Karpas-422 (cell line): ENCODE results near the gene ABRACL. TPM values are rescaled to one million over a fixed set of nuclear protein-coding genes. Genes with fewer than 3 reads are reported as not detected.
"Not testable (repeated sequence)": the region's sequence is repeated elsewhere in the genome, so short reads cannot be mapped to it uniquely, and the experiment has no call there.

Experiments
- DNase-seq: peaks from one replicate; pipeline ENCODE4 v3.0.0-alpha.2; 2015
- H2AFZ ChIP-seq: fragments of 200-600 bp; sonication (generic); 2 replicates; pipeline ENCODE4 v1.6.1; 2014; ENCODE audit warnings: antibody characterized with exemption, low read length, mixed read lengths
- H3K27ac ChIP-seq: fragments of 200-600 bp; sonication (generic); 2 replicates; pipeline ENCODE4 v1.5.1; 2014; ENCODE audit warnings: mild to moderate bottlenecking, low read length, moderate library complexity
- H3K27me3 ChIP-seq: fragments of 200-600 bp; sonication (generic); 2 replicates; pipeline ENCODE4 v1.6.1; 2014; ENCODE audit warnings: low read length, mixed read lengths
- H3K36me3 ChIP-seq: fragments of 200-600 bp; sonication (generic); 2 replicates; pipeline ENCODE4 v1.6.1; 2014; ENCODE audit warnings: low read length, mixed read lengths; ENCODE audit not compliant: insufficient read depth
- H3K4me1 ChIP-seq: fragments of 200-600 bp; sonication (generic); 2 replicates; pipeline ENCODE4 v1.6.1; 2014; ENCODE audit warnings: mild to moderate bottlenecking, low read length, mixed read lengths
- H3K4me2 ChIP-seq: fragments of 200-600 bp; sonication (generic); 2 replicates; pipeline ENCODE4 v1.6.1; 2014; ENCODE audit warnings: low read length, low read depth, mild to moderate bottlenecking; ENCODE audit not compliant: poor library complexity, severe bottlenecking
- H3K4me3 ChIP-seq: fragments of 200-600 bp; sonication (generic); 2 replicates; pipeline ENCODE4 v1.5.1; 2014; ENCODE audit warnings: mild to moderate bottlenecking, antibody characterized with exemption, low read length, mixed read lengths
- H3K79me2 ChIP-seq: fragments of 200-600 bp; sonication (generic); 2 replicates; pipeline ENCODE4 v1.6.1; 2014; ENCODE audit warnings: mild to moderate bottlenecking, low read length, mixed read lengths
- H3K9ac ChIP-seq: fragments of 200-600 bp; sonication (generic); 2 replicates; pipeline ENCODE4 v1.6.0; 2014; ENCODE audit warnings: low read length
- H3K9me2 ChIP-seq: fragments of 200-600 bp; sonication (generic), shearing (Covaris generic); replicated peaks from 2 replicates; pipeline ENCODE4 v1.6.0; 2014; ENCODE audit warnings: mild to moderate bottlenecking, low read length, moderate library complexity; ENCODE audit not compliant: insufficient read depth
- H3K9me3 ChIP-seq: fragments of 300-700, 200-600 bp; sonication (generic); 2 replicates; pipeline ENCODE4 v1.6.1; 2014; ENCODE audit warnings: low read length, mixed read lengths
- H4K20me1 ChIP-seq: fragments of 200-600 bp; sonication (generic); 2 replicates; pipeline ENCODE4 v1.6.1; 2014; ENCODE audit warnings: mild to moderate bottlenecking, antibody characterized with exemption, low read length, low read depth; ENCODE audit not compliant: insufficient read depth
- total RNA-seq: library from RNA; depleted of rRNA; stranded (reverse); fragments of >200 nt; shearing (Covaris generic); gene quantifications from 2 replicates; pipeline ENCODE4 v1.2.3, GENCODE V29; 2014; ENCODE audit warnings: low replicate concordance

ABRACL gene
- total RNA-seq, 1 experiment from 2014 or later = 219 TPM

- Histone ChIP-seq H3K27me3 (no peaks in the 10 kb centered on the region), H4K20me1 (no peaks in the 10 kb centered on the region), H3K9me2 (no peaks in the 10 kb centered on the region), H3K36me3 (no peaks in the 10 kb centered on the region), H3K4me3 (no peak overlapping the region), H3K9ac (peak overlapping the region; percentile 31; the same call in 1 of the 2 replicates), H3K4me1 (peaks cover 17% of the 10 kb centered on the region), H3K27ac (no peak overlapping the region), H3K79me2 (no peaks in the 10 kb centered on the region), H2AFZ (peak overlapping the region; percentile 99), H3K9me3 (no peaks in the 10 kb centered on the region), H3K4me2 (peak overlapping the region; percentile 62)
- DNase-seq = peak; percentile 82
Measured at GRCh38 chr6:139016337-139017213, 12.0 kb upstream of the ABRACL start.

GRCh38 chr6:139017227-139017626 lies 11.3 kb upstream of the ABRACL start:
- H3K4me2 ChIP-seq = no peak overlapping the region
- no peak overlapping the region; the same call in 1 of the 2 replicates for H2AFZ ChIP-seq
- peaks cover 17% of the 10 kb centered on the region for H3K4me1 ChIP-seq
- H3K9me2 ChIP-seq = no peaks in the 10 kb centered on the region
- no peaks in the 10 kb centered on the region for H3K27me3 ChIP-seq
- no peaks in the 10 kb centered on the region for H4K20me1 ChIP-seq
- H3K4me3 ChIP-seq = no peak overlapping the region
- H3K36me3 ChIP-seq = no peaks in the 10 kb centered on the region
- no peak for DNase-seq
- H3K9me3 ChIP-seq = no peaks in the 10 kb centered on the region
- H3K27ac ChIP-seq = no peak overlapping the region
- H3K9ac ChIP-seq = no peak overlapping the region
- H3K79me2 ChIP-seq = no peaks in the 10 kb centered on the region

DNA sequence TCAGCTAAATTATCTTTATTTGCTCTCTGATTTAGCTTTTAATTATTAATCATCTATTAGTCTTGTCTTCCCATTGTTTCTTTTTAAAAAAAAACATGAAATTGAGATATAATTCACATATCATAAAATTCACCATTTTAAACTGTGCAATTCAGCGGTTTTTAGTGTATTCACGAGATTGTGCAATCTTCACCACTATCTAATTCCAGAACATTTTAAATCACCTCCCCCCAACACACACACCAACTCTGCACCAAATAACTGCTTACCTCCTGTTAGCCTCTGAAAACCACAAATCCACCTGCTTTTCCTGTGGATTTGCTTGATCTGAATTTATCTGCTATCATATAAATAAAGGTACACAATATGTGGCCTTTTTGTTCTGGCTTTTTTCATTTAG lies 8.8 kb upstream of the ABRACL start:
- Histone ChIP-seq H3K9me3 (no peaks in the 10 kb centered on the region), H3K9ac (no peak overlapping the region), H3K9me2 (no peaks in the 10 kb centered on the region), H3K27ac (no peak overlapping the region), H3K4me2 (no peak overlapping the region), H3K79me2 (no peaks in the 10 kb centered on the region), H3K36me3 (no peaks in the 10 kb centered on the region), H3K4me3 (no peak overlapping the region), H4K20me1 (no peaks in the 10 kb centered on the region), H2AFZ (no peak overlapping the region), H3K4me1 (peaks cover 17% of the 10 kb centered on the region), H3K27me3 (no peaks in the 10 kb centered on the region)
- no peak for DNase-seq

DNA sequence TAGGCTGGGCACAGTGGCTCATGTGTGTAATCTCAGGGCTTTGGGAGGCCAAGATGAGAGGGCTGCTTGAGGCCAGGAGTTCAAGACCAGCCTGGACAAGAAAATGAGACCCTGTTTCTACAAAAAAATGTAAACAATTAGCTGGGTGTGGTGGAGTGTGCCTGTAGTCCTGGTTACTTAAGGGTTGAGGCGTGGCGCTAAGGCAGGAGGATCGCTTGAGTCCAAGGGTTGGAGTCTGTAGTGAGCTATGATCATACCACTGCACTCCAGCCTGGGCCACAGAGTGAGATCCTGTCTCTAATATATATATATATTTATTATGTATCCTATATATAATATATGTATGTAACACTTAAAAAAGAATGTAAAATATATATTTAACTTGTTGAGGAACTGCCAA lies 7.9 kb upstream of the ABRACL start:
- Histone ChIP-seq H3K9me3 (no peaks in the 10 kb centered on the region), H3K9ac (no peak overlapping the region), H3K4me3 (no peak overlapping the region), H3K27me3 (no peaks in the 10 kb centered on the region), H3K9me2 (no peaks in the 10 kb centered on the region), H3K79me2 (no peaks in the 10 kb centered on the region), H2AFZ (no peak overlapping the region), H3K4me1 (peaks cover 17% of the 10 kb centered on the region), H3K36me3 (no peaks in the 10 kb centered on the region), H3K27ac (no peak overlapping the region), H4K20me1 (no peaks in the 10 kb centered on the region), H3K4me2 (no peak overlapping the region)
- DNase-seq = no peak

GRCh38 chr6:139025416-139025815 lies 3.1 kb upstream of the ABRACL start:
- Histone ChIP-seq H3K4me1 (peaks cover 18% of the 10 kb centered on the region), H3K79me2 (peaks cover 19% of the 10 kb centered on the region)
- not testable (repeated sequence) for H3K4me2 ChIP-seq, H3K27ac ChIP-seq, H3K9ac ChIP-seq, H2AFZ ChIP-seq, H3K9me2 ChIP-seq, H3K36me3 ChIP-seq, H3K4me3 ChIP-seq, H3K9me3 ChIP-seq, H3K27me3 ChIP-seq, DNase-seq, H4K20me1 ChIP-seq

DNA sequence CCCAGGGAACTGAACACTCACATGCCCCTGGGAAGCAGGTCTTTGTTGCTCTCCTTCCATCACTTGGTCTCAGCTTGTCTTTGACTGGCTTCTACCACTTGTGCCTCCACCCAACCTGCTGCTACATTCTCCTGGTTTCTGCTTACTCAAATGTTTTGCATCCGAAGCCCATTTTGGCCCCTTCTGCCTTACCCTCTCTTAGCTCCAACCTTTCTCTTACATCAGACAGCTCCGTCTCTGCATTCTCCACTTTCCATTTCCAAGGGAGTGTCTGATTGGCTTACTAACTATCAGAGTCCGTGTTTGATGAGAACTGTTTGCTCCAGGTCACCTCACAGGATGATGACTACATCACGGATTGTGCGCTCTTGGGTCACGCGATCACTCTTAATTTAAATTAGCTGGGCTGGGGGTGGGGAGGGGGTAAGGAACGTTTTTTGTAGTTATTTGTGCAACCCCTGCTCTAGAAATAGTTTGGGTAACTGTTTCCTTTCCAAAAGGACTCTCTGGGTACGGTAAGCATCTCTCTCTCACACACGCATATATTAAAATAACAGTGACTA lies 844 bp upstream of the ABRACL start:
- Histone ChIP-seq H3K79me2 (peaks cover 39% of the 10 kb centered on the region), H2AFZ (peak overlapping the region; percentile 85; the same call in 1 of the 2 replicates), H3K4me2 (peak overlapping the region; percentile 84), H3K9me2 (no peaks in the 10 kb centered on the region), H3K36me3 (no peaks in the 10 kb centered on the region), H3K4me1 (peaks cover 29% of the 10 kb centered on the region), H3K4me3 (peak overlapping the region; percentile 96), H3K9me3 (no peaks in the 10 kb centered on the region), H3K27ac (peak overlapping the region; percentile 92), H3K9ac (peak overlapping the region; percentile 96), H4K20me1 (peaks cover 1% of the 10 kb centered on the region; the same call in 1 of the 2 replicates), H3K27me3 (no peaks in the 10 kb centered on the region)
- peak; percentile 77 for DNase-seq

GRCh38 chr6:139028215-139028657 lies 309 bp upstream of the ABRACL start:
- peak overlapping the region; percentile 96 for H3K9ac ChIP-seq
- DNase-seq = peak; percentile 72
- no peaks in the 10 kb centered on the region for H3K36me3 ChIP-seq
- H3K27me3 ChIP-seq = no peaks in the 10 kb centered on the region
- H3K4me2 ChIP-seq = peak overlapping the region; percentile 84
- peak overlapping the region; percentile 96 for H3K4me3 ChIP-seq
- no peaks in the 10 kb centered on the region for H3K9me2 ChIP-seq
- H3K4me1 ChIP-seq = peaks cover 29% of the 10 kb centered on the region
- H2AFZ ChIP-seq = peak overlapping the region; percentile 85; the same call in 1 of the 2 replicates
- H3K9me3 ChIP-seq = no peaks in the 10 kb centered on the region
- H3K27ac ChIP-seq = peak overlapping the region; percentile 92
- peaks cover 7% of the 10 kb centered on the region; the same call in 1 of the 2 replicates for H4K20me1 ChIP-seq
- H3K79me2 ChIP-seq = peaks cover 44% of the 10 kb centered on the region
